BLaER1 treated with 17β-estradiol and CSF1 and Interleukin-3, amounts not matched to agents 10 nM and 100 nM (cell line): ENCODE results near the gene GLG1.

Experiments
- H3K27ac ChIP-seq, 11 experiments: shearing (Covaris generic); formaldehyde crosslinking; 2 replicates each; pipeline ENCODE4 v1.8.1; 2022
- H3K27me3 ChIP-seq, 11 experiments: shearing (Covaris generic); formaldehyde crosslinking; 2 replicates each; pipeline ENCODE4 v1.8.1; 2022
- H3K36me3 ChIP-seq, 11 experiments: shearing (Covaris generic); formaldehyde crosslinking; 2 replicates each; pipeline ENCODE4 v1.8.1; 2022
- H3K4me1 ChIP-seq, 10 experiments: shearing (Covaris generic); formaldehyde crosslinking; 2 replicates each; pipeline ENCODE4 v1.8.1; 2022
- H3K4me2 ChIP-seq, 11 experiments: shearing (Covaris generic); formaldehyde crosslinking; 2 replicates each; pipeline ENCODE4 v1.8.1; 2022
- H3K4me3 ChIP-seq, 10 experiments: shearing (Covaris generic); formaldehyde crosslinking; 2 replicates each; pipeline ENCODE4 v1.8.1; 2022
- H3K9ac ChIP-seq, 11 experiments: shearing (Covaris generic); formaldehyde crosslinking; 2 replicates each; pipeline ENCODE4 v1.8.1; 2022
- H3K9me3 ChIP-seq, 11 experiments: shearing (Covaris generic); formaldehyde crosslinking; replicated peaks in 1 of 11; 2 replicates each; pipeline ENCODE4 v1.8.1; 2022
- H4K20me1 ChIP-seq, 11 experiments: shearing (Covaris generic); formaldehyde crosslinking; 2 replicates each; pipeline ENCODE4 v1.8.1; 2022
- Cebpa-rat ChIP-seq, 11 experiments: shearing (Covaris generic); IDR thresholded peaks; 2 replicates each; pipeline ENCODE4 v1.8.1; 2022

Gene GLG1

DNA sequence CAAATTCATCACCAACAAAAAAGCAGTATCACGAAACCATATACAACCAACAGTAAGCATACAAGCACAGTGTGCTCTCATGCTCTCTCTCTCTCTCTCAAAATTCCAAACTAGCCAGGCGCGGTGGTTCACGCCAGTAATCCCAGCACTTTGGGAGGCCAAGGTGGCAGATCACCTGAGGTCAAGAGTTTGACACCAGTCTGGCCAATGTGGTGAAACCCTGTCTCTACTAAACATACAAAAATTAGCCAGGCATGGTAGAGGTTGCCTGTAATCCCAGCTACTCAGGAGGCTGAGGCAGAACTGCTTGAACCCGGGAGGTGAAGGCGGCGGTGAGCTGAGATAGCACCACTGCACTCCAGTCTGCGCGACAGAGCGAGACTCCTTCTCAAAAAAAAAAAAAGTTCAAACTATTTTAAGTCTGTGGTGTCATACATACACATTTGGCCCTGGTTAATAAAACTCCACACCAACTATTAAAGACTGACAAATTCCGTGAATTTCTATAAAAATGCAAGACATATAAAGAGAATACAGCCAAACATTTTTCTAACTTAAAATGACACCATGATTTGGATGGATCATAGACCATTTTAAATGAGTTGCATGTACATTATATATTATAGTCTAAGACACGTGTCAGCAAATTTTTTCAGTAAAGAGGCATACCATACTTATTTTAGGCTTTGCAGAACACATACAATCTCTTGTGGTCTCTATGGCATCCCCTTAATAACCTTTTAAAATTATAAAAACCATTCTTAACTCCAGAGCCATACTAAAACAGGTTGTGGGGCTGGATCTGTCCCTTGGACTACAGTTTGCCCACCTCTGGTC lies 30.9 kb downstream of the GLG1 start:
- Histone ChIP-seq H3K36me3 (peaks cover 0 to 9% (median 0%) of the 10 kb centered on the region in 11 experiments; a peak in 4 of 22 replicates), H4K20me1 (peaks cover 26 to 99% (median 53%) of the 10 kb centered on the region in 11 experiments; a peak in 18 of 22 replicates), H3K9ac (no peak overlapping the region), H3K27me3 (no peaks in the 10 kb centered on the region), H3K4me2 (peak overlapping the region in 5 of 11 experiments; percentile 11 to 83 (median 36); a peak in 5 of 22 replicates), H3K4me1 (peaks cover 50 to 92% (median 77%) of the 10 kb centered on the region in 10 experiments), H3K9me3 (no peaks in the 10 kb centered on the region; a peak in 1 of 22 replicates), H3K4me3 (no peak overlapping the region), H3K27ac (peak overlapping the region in 1 of 11 experiments; percentile 29; a peak in 4 of 22 replicates)
- no peak for TF ChIP-seq Cebpa-rat (IDR thresholded peaks at IDR 0.05)

DNA sequence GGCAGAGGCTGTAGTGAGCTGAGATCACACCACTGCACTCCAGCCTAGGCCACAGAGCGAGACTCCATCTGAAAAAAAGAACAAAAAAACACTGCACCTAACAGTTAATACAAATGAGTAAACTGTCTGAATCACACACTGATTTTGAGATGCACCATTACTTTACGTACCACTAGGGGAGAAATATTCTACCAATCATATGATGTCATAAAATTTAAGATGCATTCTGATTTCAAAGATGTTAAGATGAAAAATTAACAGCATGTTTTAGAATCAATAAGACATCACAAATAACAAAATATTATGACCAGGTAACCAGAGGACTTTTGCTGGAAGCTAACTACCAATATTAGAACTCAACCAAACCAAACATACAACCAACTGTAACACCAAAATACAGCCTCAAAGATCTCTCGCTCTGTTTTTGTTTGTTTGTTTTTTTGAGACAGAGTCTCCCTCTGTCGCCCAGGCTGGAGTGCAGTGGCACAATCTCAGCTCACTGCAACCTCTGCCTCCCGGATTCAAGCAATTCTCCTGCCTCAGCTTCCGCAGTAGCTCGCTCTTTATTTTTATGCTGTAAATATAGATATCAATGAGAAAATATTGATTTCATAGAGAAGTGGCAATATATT lies 31.6 kb downstream of the GLG1 start:
- H4K20me1 ChIP-seq, result peaks cover 31 to 99% (median 56%) of the 10 kb centered on the region in 11 experiments; a peak in 19 of 22 replicates
- peak overlapping the region in 4 of 11 experiments; percentile 29 to 83 (median 38); a peak in 3 of 22 replicates for H3K4me2 ChIP-seq

DNA sequence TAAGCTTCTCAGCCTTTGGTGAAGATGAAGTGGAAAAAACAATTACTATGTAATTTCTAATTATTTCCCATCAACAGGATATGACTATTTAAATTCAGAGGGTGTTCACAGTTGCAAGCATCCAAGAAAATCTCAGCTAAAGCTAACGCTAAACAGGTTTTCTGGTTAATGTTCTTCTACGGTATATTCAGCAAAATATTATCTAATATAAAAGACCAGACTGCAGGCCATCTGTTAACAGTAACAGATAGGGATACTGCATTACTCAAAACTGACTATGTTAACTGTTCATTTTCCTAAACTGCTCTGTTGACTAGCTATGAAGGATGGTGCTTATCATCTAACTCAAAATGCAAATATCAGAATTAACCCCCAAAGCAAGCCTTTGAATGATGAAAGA lies 32.8 kb downstream of the GLG1 start:
- H3K27ac ChIP-seq, result peak overlapping the region in 5 of 11 experiments; percentile 7 to 29 (median 11); a peak in 3 of 22 replicates
- H3K27me3 ChIP-seq, result no peaks in the 10 kb centered on the region
- H3K4me1 ChIP-seq, result peaks cover 35 to 80% (median 63%) of the 10 kb centered on the region in 10 experiments
- peaks cover 37 to 99% (median 66%) of the 10 kb centered on the region in 11 experiments; a peak in 19 of 22 replicates for H4K20me1 ChIP-seq
- H3K4me3 ChIP-seq, result no peak overlapping the region
- H3K36me3 ChIP-seq, result peaks cover 0 to 22% (median 0%) of the 10 kb centered on the region in 11 experiments; a peak in 8 of 22 replicates
- peaks cover 0 to 4% (median 0%) of the 10 kb centered on the region in 11 experiments; a peak in 1 of 22 replicates for H3K9me3 ChIP-seq
- no peak for TF ChIP-seq Cebpa-rat (IDR thresholded peaks at IDR 0.05)
- H3K9ac ChIP-seq, result no peak overlapping the region
- peak overlapping the region; percentile 44 to 73 (median 58) for H3K4me2 ChIP-seq

More for the DNA sequence above, 31.6 kb downstream of the GLG1 start:
- H3K27ac ChIP-seq, result peak overlapping the region in 1 of 11 experiments; percentile 29; a peak in 2 of 22 replicates
- H3K27me3 ChIP-seq, result no peaks in the 10 kb centered on the region
- no peak for TF ChIP-seq Cebpa-rat (IDR thresholded peaks at IDR 0.05)
- no peaks in the 10 kb centered on the region; a peak in 1 of 22 replicates for H3K9me3 ChIP-seq
- peaks cover 0 to 15% (median 0%) of the 10 kb centered on the region in 11 experiments; a peak in 4 of 22 replicates for H3K36me3 ChIP-seq
- H3K4me1 ChIP-seq, result peaks cover 43 to 92% (median 73%) of the 10 kb centered on the region in 10 experiments
- H3K9ac ChIP-seq, result no peak overlapping the region
- no peak overlapping the region for H3K4me3 ChIP-seq

DNA sequence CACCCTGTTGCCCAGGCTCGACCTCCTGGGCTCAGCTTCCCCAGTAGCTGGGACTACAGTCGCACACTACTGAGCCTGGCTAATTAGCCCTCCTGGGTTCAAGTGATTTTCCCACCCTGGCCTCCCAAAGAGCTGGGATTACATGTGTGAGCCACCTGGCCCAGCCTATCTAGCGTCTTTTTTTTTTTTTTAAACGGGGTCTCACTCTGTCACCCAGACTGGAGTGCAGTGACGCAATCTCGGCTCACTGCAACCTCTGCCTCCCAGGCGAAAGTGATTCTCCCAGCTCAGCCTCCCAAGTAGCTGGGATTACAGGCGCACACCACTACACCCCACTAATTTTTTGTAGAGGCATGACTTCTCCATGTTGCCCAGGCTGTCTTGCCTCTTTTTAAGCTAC lies 33.3 kb downstream of the GLG1 start:
- Histone ChIP-seq H3K36me3 (peaks cover 0 to 22% (median 0%) of the 10 kb centered on the region in 11 experiments; a peak in 9 of 22 replicates), H3K27ac (peak overlapping the region in 7 of 11 experiments; percentile 7 to 29 (median 14); a peak in 6 of 22 replicates), H4K20me1 (peaks cover 37 to 99% (median 71%) of the 10 kb centered on the region in 11 experiments; a peak in 19 of 22 replicates), H3K4me2 (peak overlapping the region; percentile 44 to 73 (median 58)), H3K9me3 (peaks cover 0 to 4% (median 0%) of the 10 kb centered on the region in 11 experiments; a peak in 1 of 22 replicates), H3K4me3 (no peak overlapping the region), H3K4me1 (peaks cover 29 to 80% (median 60%) of the 10 kb centered on the region in 10 experiments), H3K27me3 (no peaks in the 10 kb centered on the region), H3K9ac (no peak overlapping the region; a peak in 2 of 22 replicates)
- TF ChIP-seq Cebpa-rat (IDR thresholded peaks at IDR 0.05), result peak in 4 of 11 experiments; percentile 23 to 63 (median 39); a peak in 3 of 22 replicates

DNA sequence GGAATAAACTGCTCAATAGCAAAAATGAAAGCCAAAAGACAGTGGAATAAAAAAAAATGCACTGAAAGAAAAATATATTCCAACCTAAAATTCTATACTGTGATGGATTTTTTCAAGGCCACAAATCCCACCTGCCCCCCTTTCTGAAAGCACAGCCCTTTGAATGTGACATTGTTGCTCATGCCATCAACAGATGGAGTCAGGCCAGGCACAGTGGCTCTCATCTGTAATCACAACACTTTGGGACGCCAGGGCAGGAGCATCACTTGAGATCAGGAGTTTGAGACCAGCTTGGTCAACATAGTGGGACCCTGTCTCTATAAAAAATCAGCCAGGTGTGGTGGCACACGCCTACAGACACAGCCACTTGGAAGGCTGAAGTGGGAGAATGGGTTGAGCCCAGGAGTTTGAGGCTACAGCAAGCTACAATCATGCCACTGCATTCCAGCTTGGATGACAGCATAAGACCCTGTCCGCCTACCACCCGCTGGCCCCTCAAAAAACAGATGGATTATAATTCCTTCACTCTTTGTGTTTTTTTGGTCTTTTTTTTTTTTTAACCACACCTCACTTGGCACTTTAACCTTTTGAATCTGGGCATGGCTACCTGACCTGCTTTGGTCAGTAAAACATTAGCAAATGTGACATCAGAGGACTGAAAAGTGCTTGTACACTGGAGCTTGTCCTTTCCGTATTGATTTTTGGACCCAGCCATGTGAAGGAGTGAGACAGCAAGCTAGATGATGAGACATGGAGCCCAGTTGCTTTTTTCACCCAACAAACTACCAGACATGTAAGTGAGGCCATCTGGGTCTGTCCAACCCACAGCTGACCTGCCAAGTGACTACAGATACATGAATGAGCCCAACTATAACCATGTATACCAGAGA lies 36.3 kb downstream of the GLG1 start:
- peaks cover 0 to 42% (median 12%) of the 10 kb centered on the region in 11 experiments; a peak in 13 of 22 replicates for H3K36me3 ChIP-seq
- peaks cover 18 to 50% (median 40%) of the 10 kb centered on the region in 10 experiments for H3K4me1 ChIP-seq
- TF ChIP-seq Cebpa-rat (IDR thresholded peaks at IDR 0.05), result no peak
- no peak overlapping the region for H3K9ac ChIP-seq
- peaks cover 0 to 19% (median 7%) of the 10 kb centered on the region in 11 experiments; a peak in 8 of 22 replicates for H3K9me3 ChIP-seq
- peak overlapping the region in 2 of 11 experiments; percentile 0 to 7; a peak in 2 of 22 replicates for H3K4me2 ChIP-seq
- no peaks in the 10 kb centered on the region for H3K27me3 ChIP-seq
- no peak overlapping the region for H3K27ac ChIP-seq
- peaks cover 28 to 97% (median 68%) of the 10 kb centered on the region in 11 experiments; a peak in 20 of 22 replicates for H4K20me1 ChIP-seq
- H3K4me3 ChIP-seq, result no peak overlapping the region

DNA sequence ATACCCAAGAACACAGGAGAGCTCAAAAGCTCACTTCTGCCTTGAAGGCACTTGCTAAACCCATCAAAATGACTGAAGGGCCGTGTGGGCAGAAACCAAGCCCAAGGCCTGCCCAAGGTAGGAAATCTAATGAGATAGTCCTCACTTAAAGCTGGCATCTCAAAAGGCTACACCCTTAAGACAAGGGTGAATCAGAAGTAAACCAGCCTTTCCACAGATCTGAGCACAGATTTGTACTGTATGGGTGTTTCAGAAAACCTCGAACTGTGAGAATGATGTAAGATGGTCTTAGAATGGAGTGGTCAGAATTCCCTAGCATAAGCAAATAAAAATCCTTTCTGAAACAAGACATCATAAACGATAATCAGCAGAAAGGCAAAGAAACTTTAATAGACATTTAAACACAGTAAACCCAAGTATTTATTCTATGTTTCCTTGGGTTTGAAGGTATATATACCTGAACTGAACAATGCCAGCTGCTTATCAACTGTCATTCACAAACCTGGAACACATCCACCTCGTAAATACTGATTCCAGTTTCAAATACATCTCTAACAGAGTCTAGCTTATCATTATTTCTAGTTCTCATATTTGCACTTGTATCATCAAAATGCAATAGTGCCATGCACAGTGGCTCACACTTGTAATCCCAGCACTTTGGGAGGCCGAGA lies 37.8 kb downstream of the GLG1 start:
- peaks cover 0 to 47% (median 15%) of the 10 kb centered on the region in 11 experiments; a peak in 14 of 22 replicates for H3K36me3 ChIP-seq
- no peak for TF ChIP-seq Cebpa-rat (IDR thresholded peaks at IDR 0.05)
- H3K4me1 ChIP-seq, result peaks cover 17 to 52% (median 40%) of the 10 kb centered on the region in 10 experiments
- H3K9ac ChIP-seq, result no peak overlapping the region
- H3K27ac ChIP-seq, result no peak overlapping the region
- no peak overlapping the region for H3K4me3 ChIP-seq
- H3K27me3 ChIP-seq, result no peaks in the 10 kb centered on the region
- H4K20me1 ChIP-seq, result peaks cover 27 to 99% (median 77%) of the 10 kb centered on the region in 11 experiments; a peak in 20 of 22 replicates
- H3K9me3 ChIP-seq, result peaks cover 0 to 24% (median 7%) of the 10 kb centered on the region in 11 experiments; a peak in 8 of 22 replicates
- peak overlapping the region in 3 of 11 experiments; percentile 0 to 17 (median 7); a peak in 2 of 22 replicates for H3K4me2 ChIP-seq

DNA sequence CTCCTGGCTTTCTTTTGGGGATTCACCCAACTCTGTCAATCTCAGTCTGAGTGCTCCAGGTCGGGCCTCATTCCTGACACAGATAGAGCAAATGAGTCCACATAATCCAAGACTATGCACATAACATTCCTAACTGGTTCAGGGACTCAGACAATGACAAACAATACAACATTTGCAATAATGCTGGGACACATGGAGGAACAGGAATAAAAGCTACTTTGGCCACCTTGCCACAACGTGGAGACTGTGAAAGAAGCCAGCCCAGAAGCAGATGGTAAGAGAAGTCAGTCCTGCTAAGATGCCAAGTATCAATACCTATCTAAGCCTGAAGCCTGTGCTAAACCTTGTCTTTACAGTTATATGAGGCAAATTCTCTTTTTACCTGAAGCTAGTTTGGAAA lies 39.0 kb downstream of the GLG1 start:
- peaks cover 21 to 52% (median 28%) of the 10 kb centered on the region in 10 experiments for H3K4me1 ChIP-seq
- H3K4me2 ChIP-seq, result peak overlapping the region in 2 of 11 experiments; percentile 24 to 33; a peak in 2 of 22 replicates
- H3K36me3 ChIP-seq, result peaks cover 0 to 59% (median 25%) of the 10 kb centered on the region in 11 experiments; a peak in 16 of 22 replicates
- H3K27ac ChIP-seq, result no peak overlapping the region
- H3K27me3 ChIP-seq, result no peaks in the 10 kb centered on the region
- peaks cover 31 to 99% (median 81%) of the 10 kb centered on the region in 11 experiments; a peak in 19 of 22 replicates for H4K20me1 ChIP-seq
- no peak for TF ChIP-seq Cebpa-rat (IDR thresholded peaks at IDR 0.05)
- no peak overlapping the region for H3K9ac ChIP-seq
- no peak overlapping the region for H3K4me3 ChIP-seq
- peaks cover 0 to 24% (median 7%) of the 10 kb centered on the region in 11 experiments; a peak in 8 of 22 replicates for H3K9me3 ChIP-seq
